OCI-LY7 (cell line): ENCODE measurements around the gene PAPOLG. TPM values are rescaled to one million over a fixed set of nuclear protein-coding genes. Genes with fewer than 3 reads are reported as not detected.

Experiments
- BruUV-seq: library from RNA; stranded (reverse); fragments of 400-500 nt; replicated peaks from 2 replicates; lab custom pipeline; 2021; lab: Mats Ljungman, UMichigan
- CTCF ChIA-PET: fragments of 300-600 bp; sonication (Branson Sonifier 250); formaldehyde crosslinking; loops from one replicate; lab custom pipeline; 2022; ENCODE audit warnings: antibody characterized with exemption; ENCODE audit not compliant: unreplicated experiment; lab: Charles Lee
- POLR2A ChIA-PET: fragments of 300-600 bp; sonication (Branson Sonifier 250); formaldehyde crosslinking; loops from one replicate; lab custom pipeline; 2022; ENCODE audit warnings: antibody characterized with exemption; lab: Charles Lee
- DNase-seq: peaks from one replicate; pipeline ENCODE4 v3.0.0-alpha.2; 2015; ENCODE audit warnings: low spot score
- H2AFZ ChIP-seq: fragments of 200-600 bp; sonication (generic), shearing (Covaris generic); 2 replicates; pipeline ENCODE4 v1.6.1; 2014; ENCODE audit warnings: mild to moderate bottlenecking, antibody characterized with exemption, low read length, moderate library complexity
- H3K27ac ChIP-seq: fragments of 200-600 bp; sonication (generic); 2 replicates; pipeline ENCODE4 v1.5.1; 2014; ENCODE audit warnings: mixed run types, low read depth, mild to moderate bottlenecking, moderate library complexity, low read length, inconsistent platforms; ENCODE audit not compliant: poor library complexity, severe bottlenecking
- H3K36me3 ChIP-seq: fragments of 200-600 bp; sonication (generic); 2 replicates; pipeline ENCODE4 v1.6.1; 2014; ENCODE audit warnings: mild to moderate bottlenecking, antibody characterized with exemption, low read length, moderate library complexity, mixed read lengths; ENCODE audit not compliant: insufficient read depth
- H3K4me1 ChIP-seq: fragments of 200-600 bp; sonication (generic); 2 replicates; pipeline ENCODE4 v1.5.1; 2014; ENCODE audit warnings: mild to moderate bottlenecking, low read length; ENCODE audit not compliant: insufficient read depth, poor library complexity, severe bottlenecking
- H3K4me2 ChIP-seq: fragments of 200-600 bp; sonication (generic); 2 replicates; pipeline ENCODE4 v1.6.1; 2014; ENCODE audit warnings: mild to moderate bottlenecking, low read length
- H3K4me3 ChIP-seq: fragments of 200-600 bp; sonication (generic); 2 replicates; pipeline ENCODE4 v1.5.1; 2014; ENCODE audit warnings: mild to moderate bottlenecking, low read depth, low read length; ENCODE audit not compliant: poor library complexity, severe bottlenecking
- H3K79me2 ChIP-seq: fragments of 200-600 bp; sonication (generic); 2 replicates; pipeline ENCODE4 v1.6.1; 2016; ENCODE audit warnings: low read depth, mild to moderate bottlenecking, low read length, moderate library complexity, mixed read lengths; ENCODE audit not compliant: insufficient read depth
- H3K9me2 ChIP-seq: fragments of 200-600 bp; sonication (generic); 2 replicates; pipeline ENCODE4 v1.6.1; 2016; ENCODE audit warnings: mild to moderate bottlenecking, low read length, mixed read lengths; ENCODE audit not compliant: insufficient read depth
- H3K9me3 ChIP-seq: fragments of 200-600 bp; sonication (generic); 2 replicates; pipeline ENCODE4 v1.6.1; 2014; ENCODE audit warnings: mild to moderate bottlenecking, mixed run types, low read length, mixed read lengths
- H4K20me1 ChIP-seq: fragments of 200-600 bp; sonication (generic); 2 replicates; pipeline ENCODE4 v1.6.1; 2014; ENCODE audit warnings: mild to moderate bottlenecking, antibody characterized with exemption, low read length, moderate library complexity, mixed read lengths; ENCODE audit not compliant: insufficient read depth
- EZH2phosphoT487 ChIP-seq: fragments of 200-600 bp; sonication (generic); IDR thresholded peaks from 2 replicates; pipeline ENCODE4 v1.6.1; 2018; ENCODE audit warnings: low read depth, borderline replicate concordance, mild to moderate bottlenecking, mixed run types, antibody characterized with exemption, low read length, moderate library complexity, mixed read lengths
- intact Hi-C: fragments of 100-400 bp; cut with micrococcal nuclease; formaldehyde crosslinking; loops from one replicate; pipeline ENCODE4 v1.10.0; 2022; ENCODE audit not compliant: unreplicated experiment
- total RNA-seq, 2 experiments: library from RNA; depleted of rRNA in 1 of 2; stranded (reverse); fragments of >200 nt in 1 of 2; shearing (Covaris generic) in 1 of 2; gene quantifications; 2 replicates each; pipeline ENCODE4 v1.2.3, GENCODE V29; 2014 to 2022
- TF ChIP-seq, protein P1 (sequence below): fragments of 200-600 bp; sonication (generic); conservative IDR thresholded peaks from 2 replicates; pipeline ENCODE4 v1.5.1; 2014; ENCODE audit warnings: mild to moderate bottlenecking, antibody characterized with exemption, low read length, moderate library complexity, mixed read lengths

The PAPOLG gene
- total RNA-seq, 2 experiments from 2014 or later, result 14.6 to 15.0 TPM

DNA sequence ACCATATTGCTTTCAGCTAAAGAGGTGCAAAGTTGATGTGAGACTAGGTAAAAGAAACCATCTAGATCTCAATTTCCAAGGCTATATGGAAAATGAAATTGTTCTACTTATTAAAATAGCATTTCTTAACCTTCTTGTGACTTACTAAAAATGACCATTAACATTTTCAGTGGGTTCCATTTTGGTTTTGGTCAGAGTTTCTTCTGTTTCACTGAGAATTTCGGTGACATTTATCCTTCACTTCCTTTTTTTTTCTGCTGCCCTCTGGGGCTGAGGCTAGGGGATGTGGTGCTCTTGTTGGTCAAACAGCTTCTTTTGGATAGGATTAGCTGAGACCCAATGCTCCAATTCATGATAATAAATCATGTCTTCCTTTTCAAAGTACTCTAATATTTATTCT is 81.1 kb downstream of the PAPOLG start:
- no peak for TF ChIP-seq EZH2phosphoT487
- TF ChIP-seq, protein P1, sequence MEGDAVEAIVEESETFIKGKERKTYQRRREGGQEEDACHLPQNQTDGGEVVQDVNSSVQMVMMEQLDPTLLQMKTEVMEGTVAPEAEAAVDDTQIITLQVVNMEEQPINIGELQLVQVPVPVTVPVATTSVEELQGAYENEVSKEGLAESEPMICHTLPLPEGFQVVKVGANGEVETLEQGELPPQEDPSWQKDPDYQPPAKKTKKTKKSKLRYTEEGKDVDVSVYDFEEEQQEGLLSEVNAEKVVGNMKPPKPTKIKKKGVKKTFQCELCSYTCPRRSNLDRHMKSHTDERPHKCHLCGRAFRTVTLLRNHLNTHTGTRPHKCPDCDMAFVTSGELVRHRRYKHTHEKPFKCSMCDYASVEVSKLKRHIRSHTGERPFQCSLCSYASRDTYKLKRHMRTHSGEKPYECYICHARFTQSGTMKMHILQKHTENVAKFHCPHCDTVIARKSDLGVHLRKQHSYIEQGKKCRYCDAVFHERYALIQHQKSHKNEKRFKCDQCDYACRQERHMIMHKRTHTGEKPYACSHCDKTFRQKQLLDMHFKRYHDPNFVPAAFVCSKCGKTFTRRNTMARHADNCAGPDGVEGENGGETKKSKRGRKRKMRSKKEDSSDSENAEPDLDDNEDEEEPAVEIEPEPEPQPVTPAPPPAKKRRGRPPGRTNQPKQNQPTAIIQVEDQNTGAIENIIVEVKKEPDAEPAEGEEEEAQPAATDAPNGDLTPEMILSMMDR, result no peak
- DNase-seq, result peak; percentile 45
- peaks cover 89% of the 10 kb centered on the region for H3K4me1 ChIP-seq
- no peaks in the 10 kb centered on the region; the same call in 1 of the 2 replicates for H3K36me3 ChIP-seq
- ChIA-PET POLR2A (interaction anchor here (0.7 to 7.1 kb wide), 9 partner anchors 8 to 128 kb away, joined by 3 to 89 read pairs (median 7); partner anchors contain the start of gene REL), CTCF (interaction anchor here (0.6 kb wide), 1 partner anchor 18 kb away, joined by 6 read pairs; no protein-coding TSS in a partner anchor)
- intact Hi-C loops, result no loop called here
- H3K9me2 ChIP-seq, result no peaks in the 10 kb centered on the region
- H3K9me3 ChIP-seq, result peaks cover 9% of the 10 kb centered on the region; the same call in 1 of the 2 replicates
- H3K4me2 ChIP-seq, result peak overlapping the region; percentile 43
- H2AFZ ChIP-seq, result peak overlapping the region; percentile 78
- H4K20me1 ChIP-seq, result no peaks in the 10 kb centered on the region
- H3K4me3 ChIP-seq, result no peak overlapping the region
- H3K79me2 ChIP-seq, result peaks cover 2% of the 10 kb centered on the region; the same call in 1 of the 2 replicates
- peak overlapping the region; percentile 96 for H3K27ac ChIP-seq
- BruUV-seq, result no TSS peak

DNA sequence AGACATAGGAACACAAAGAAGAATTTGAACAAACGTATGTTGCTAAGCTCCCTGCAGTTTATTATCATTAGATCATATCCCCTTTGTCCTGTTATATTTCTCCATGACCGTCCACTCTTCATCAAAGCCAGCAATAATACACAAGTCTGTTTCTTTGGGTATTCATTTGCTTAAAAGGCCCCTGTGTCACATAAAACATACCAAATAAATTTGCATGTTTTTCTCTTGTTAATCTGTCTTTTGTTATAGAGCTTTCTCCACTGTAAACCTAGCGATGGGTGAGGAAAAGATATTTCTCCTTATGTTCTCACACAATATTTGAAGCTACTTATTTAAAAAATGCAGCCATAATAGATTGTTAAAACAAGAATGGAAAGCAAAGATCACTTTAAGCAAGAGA is 82.4 kb downstream of the PAPOLG start:
- CTCF ChIA-PET, result interaction anchor here (0.9 to 1.7 kb wide), 3 partner anchors 17 to 21 kb away, joined by 4 to 10 read pairs (median 8); no protein-coding TSS in a partner anchor
- no peaks in the 10 kb centered on the region for H3K9me2 ChIP-seq
- H3K4me3 ChIP-seq, result peak overlapping the region; percentile 21
- peak overlapping the region; percentile 56; the same call in 1 of the 2 replicates for H3K4me2 ChIP-seq
- H3K79me2 ChIP-seq, result peaks cover 5% of the 10 kb centered on the region; the same call in 1 of the 2 replicates
- H3K36me3 ChIP-seq, result no peaks in the 10 kb centered on the region; the same call in 1 of the 2 replicates
- peaks cover 96% of the 10 kb centered on the region for H3K4me1 ChIP-seq
- no peak for DNase-seq
- H3K27ac ChIP-seq, result peak overlapping the region; percentile 96
- H2AFZ ChIP-seq, result peak overlapping the region; percentile 23; the same call in 1 of the 2 replicates
- peaks cover 9% of the 10 kb centered on the region; the same call in 1 of the 2 replicates for H3K9me3 ChIP-seq
- intact Hi-C loops, result no loop called here
- TF ChIP-seq EZH2phosphoT487, result no peak
- TF ChIP-seq, protein P1, result no peak
- no peaks in the 10 kb centered on the region for H4K20me1 ChIP-seq
- POLR2A ChIA-PET, result interaction anchor here (0.5 to 7.1 kb wide), 20 partner anchors 9 to 285 kb away, joined by 3 to 89 read pairs (median 4); partner anchors contain the start of genes BCL11A, PAPOLG and REL
- BruUV-seq, result no TSS peak
